NB4 (cell line): ENCODE data around the gene SH3BGRL3.

Experiments
- MYC ChIP-seq: IDR thresholded peaks from 2 replicates; pipeline ENCODE4 v1.6.1; 2011; ENCODE audit warnings: low read depth, low read length
- POLR2A ChIP-seq: IDR thresholded peaks from 2 replicates; pipeline ENCODE4 v1.6.1; 2011; ENCODE audit warnings: mild to moderate bottlenecking; ENCODE audit not compliant: insufficient read length; ENCODE audit errors: extremely low read depth
- TF ChIP-seq, protein P1 (sequence below): IDR thresholded peaks from one replicate; pipeline ENCODE4 v1.5.1; 2012; ENCODE audit warnings: low read depth, low read length
- TF ChIP-seq, protein P2 (sequence below): IDR thresholded peaks from 2 replicates; pipeline ENCODE4 v1.6.1; 2011; ENCODE audit warnings: low read depth, low read length

GRCh38 chr1:26322042-26322331 lies 42.1 kb downstream of the SH3BGRL3 start:
- TF ChIP-seq POLR2A (no peak), MYC (no peak)
- TF ChIP-seq, protein P1, sequence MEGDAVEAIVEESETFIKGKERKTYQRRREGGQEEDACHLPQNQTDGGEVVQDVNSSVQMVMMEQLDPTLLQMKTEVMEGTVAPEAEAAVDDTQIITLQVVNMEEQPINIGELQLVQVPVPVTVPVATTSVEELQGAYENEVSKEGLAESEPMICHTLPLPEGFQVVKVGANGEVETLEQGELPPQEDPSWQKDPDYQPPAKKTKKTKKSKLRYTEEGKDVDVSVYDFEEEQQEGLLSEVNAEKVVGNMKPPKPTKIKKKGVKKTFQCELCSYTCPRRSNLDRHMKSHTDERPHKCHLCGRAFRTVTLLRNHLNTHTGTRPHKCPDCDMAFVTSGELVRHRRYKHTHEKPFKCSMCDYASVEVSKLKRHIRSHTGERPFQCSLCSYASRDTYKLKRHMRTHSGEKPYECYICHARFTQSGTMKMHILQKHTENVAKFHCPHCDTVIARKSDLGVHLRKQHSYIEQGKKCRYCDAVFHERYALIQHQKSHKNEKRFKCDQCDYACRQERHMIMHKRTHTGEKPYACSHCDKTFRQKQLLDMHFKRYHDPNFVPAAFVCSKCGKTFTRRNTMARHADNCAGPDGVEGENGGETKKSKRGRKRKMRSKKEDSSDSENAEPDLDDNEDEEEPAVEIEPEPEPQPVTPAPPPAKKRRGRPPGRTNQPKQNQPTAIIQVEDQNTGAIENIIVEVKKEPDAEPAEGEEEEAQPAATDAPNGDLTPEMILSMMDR: no peak
- TF ChIP-seq, protein P2, sequence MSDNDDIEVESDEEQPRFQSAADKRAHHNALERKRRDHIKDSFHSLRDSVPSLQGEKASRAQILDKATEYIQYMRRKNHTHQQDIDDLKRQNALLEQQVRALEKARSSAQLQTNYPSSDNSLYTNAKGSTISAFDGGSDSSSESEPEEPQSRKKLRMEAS: no peak
